Thoracic aorta (tissue), 2 donors: Measurements from ENCODE around the gene CROCC. TPM values are rescaled to one million over a fixed set of nuclear protein-coding genes. Genes with fewer than 3 reads are reported as not detected.

Experiments
- ATAC-seq: fragments of 150-250 bp; one replicate; pipeline ENCODE4 v1.8.0; 2017; ENCODE audit warnings: low read depth; ENCODE audit not compliant: insufficient number of reproducible peaks, low FRiP score
- DNase-seq: peaks from one replicate; pipeline ENCODE4 v3.0.0-alpha.2; 2020; ENCODE audit warnings: low spot score
- H3K27ac ChIP-seq, 2 donors: fragments of 200-600 bp; sonication (generic); 1 replicate in 1 of 2; 2 replicates in 1 of 2; pipeline ENCODE4 v1.5.1; 2016; ENCODE audit warnings: mild to moderate bottlenecking in 2 of 2, moderate library complexity in 2 of 2
- H3K27me3 ChIP-seq: fragments of 200-600 bp; sonication (generic); replicated peaks from 2 replicates; pipeline ENCODE4 v1.6.0; 2016; ENCODE audit warnings: mild to moderate bottlenecking; ENCODE audit not compliant: insufficient read depth
- H3K36me3 ChIP-seq: fragments of 200-600 bp; sonication (generic); one replicate; pipeline ENCODE4 v1.5.1; 2016
- H3K4me1 ChIP-seq, 2 donors: fragments of 200-600 bp; sonication (generic); 1 replicate in 1 of 2; 2 replicates in 1 of 2; pipeline versions ENCODE4 v1.5.1 to v1.6.0; 2016; ENCODE audit warnings: low read depth in 2 of 2, mild to moderate bottlenecking in 1 of 2; ENCODE audit not compliant: control insufficient read depth in 1 of 2
- H3K4me3 ChIP-seq: fragments of 200-600 bp; sonication (generic); 2 replicates; pipeline ENCODE4 v1.5.1; 2016; ENCODE audit warnings: mild to moderate bottlenecking
- H3K9me3 ChIP-seq: fragments of 200-600 bp; sonication (generic); 2 replicates; pipeline ENCODE4 v1.5.1; 2016
- CTCF ChIP-seq: fragments of 200-600 bp; sonication (generic); IDR thresholded peaks from one replicate; pipeline ENCODE4 v1.5.1; 2019; ENCODE audit warnings: antibody characterized with exemption
- total RNA-seq, 2 donors: library from RNA; depleted of rRNA; stranded (reverse); fragments of >200 nt; gene quantifications; one replicate each; pipeline versions ENCODE4 v1.1.0 to v1.2.3, GENCODE V29; 2016

The CROCC gene
- total RNA-seq, 2 donors from 2014 or later: 49.7 to 56.2 TPM

GRCh38 chr1:17020502-17020901, 98.8 kb downstream of the CROCC start:
- no peak for DNase-seq
- H3K27me3 ChIP-seq: no peaks in the 10 kb centered on the region
- ATAC-seq: no peak
- H3K4me3 ChIP-seq: no peak overlapping the region
- no peak for TF ChIP-seq CTCF
- no peaks in the 10 kb centered on the region for H3K9me3 ChIP-seq
- no peaks in the 10 kb centered on the region for H3K4me1 ChIP-seq
- H3K36me3 ChIP-seq: peaks cover 56% of the 10 kb centered on the region
- H3K27ac ChIP-seq: no peak overlapping the region

GRCh38 chr1:17021896-17022295, 100.2 kb downstream of the CROCC start:
- no peaks in the 10 kb centered on the region for H3K4me1 ChIP-seq
- no peak for TF ChIP-seq CTCF
- no peaks in the 10 kb centered on the region for H3K9me3 ChIP-seq
- H3K36me3 ChIP-seq: peaks cover 65% of the 10 kb centered on the region
- no peak for ATAC-seq
- no peak overlapping the region for H3K27ac ChIP-seq
- no peak overlapping the region for H3K4me3 ChIP-seq
- no peaks in the 10 kb centered on the region for H3K27me3 ChIP-seq
- no peak for DNase-seq

Other genes starting within 250 kb of the CROCC start
- under 1 TPM; under 0.01 TPM for gene RNU1-4, start 181.4 kb upstream of the CROCC start, total RNA-seq
- under 1 TPM; under 0.01 TPM for gene RNU1-2, start 26.0 kb upstream of the CROCC start, total RNA-seq
- gene MFAP2, start 58.7 kb downstream of the CROCC start, total RNA-seq: 10 to 100 TPM; 24.0 to 62.2 TPM
- gene ATP13A2, start 90.0 kb downstream of the CROCC start, total RNA-seq: 10 to 100 TPM; 45.1 to 59.0 TPM
- gene SDHB, start 132.1 kb downstream of the CROCC start, total RNA-seq: 10 to 100 TPM; 81.5 to 98.9 TPM
- 1 to 10 TPM in 1 of 2 donors, under 1 TPM in 1; 0.27 to 2.3 TPM for gene PADI2, start 197.5 kb downstream of the CROCC start, total RNA-seq